Aorta (tissue), 5 donors: ENCODE measurements around the gene CDK6. TPM values are rescaled to one million over a fixed set of nuclear protein-coding genes. Genes with fewer than 3 reads are reported as not detected.

ENCODE experiments used
- ATAC-seq: fragments of 200-7000 bp; cut with Tn5 transposase; one replicate; pipeline ENCODE4 v1.9.1; 2022; ENCODE audit warnings: moderate library complexity; ENCODE audit not compliant: low FRiP score
- DNase-seq, 2 donors: peaks; one replicate each; pipeline ENCODE4 v3.0.0-alpha.2; 2020
- H3K27ac ChIP-seq, 2 donors: one replicate each; pipeline ENCODE4 v1.5.1; 2013; ENCODE audit warnings: low read length in 2 of 2, mild to moderate bottlenecking in 2 of 2, moderate library complexity in 2 of 2, control low read depth in 1 of 2, inconsistent platforms in 1 of 2, low read depth in 1 of 2
- H3K27me3 ChIP-seq, 2 donors: one replicate each; pipeline ENCODE4 v1.6.1; 2013; ENCODE audit warnings: control low read depth in 1 of 2, low read length in 1 of 2, mild to moderate bottlenecking in 1 of 2, moderate library complexity in 1 of 2; ENCODE audit not compliant: insufficient read depth in 2 of 2, control insufficient read depth in 1 of 2
- H3K36me3 ChIP-seq, 2 donors: one replicate each; pipeline ENCODE4 v1.6.1; 2013; ENCODE audit warnings: control low read depth in 1 of 2, low read length in 1 of 2, mild to moderate bottlenecking in 1 of 2; ENCODE audit not compliant: insufficient read depth in 2 of 2, control insufficient read depth in 1 of 2
- H3K4me1 ChIP-seq, 2 donors: one replicate each; pipeline ENCODE4 v1.6.1; 2013; ENCODE audit warnings: low read length in 2 of 2, control low read depth in 1 of 2, mild to moderate bottlenecking in 1 of 2, moderate library complexity in 1 of 2; ENCODE audit not compliant: insufficient read depth in 2 of 2, control insufficient read depth in 1 of 2
- H3K4me3 ChIP-seq, 2 donors: one replicate each; pipeline ENCODE4 v1.5.1; 2013; ENCODE audit warnings: low read length in 2 of 2, control low read depth in 1 of 2, mild to moderate bottlenecking in 1 of 2
- H3K9me3 ChIP-seq: one replicate; pipeline ENCODE4 v1.6.1; 2013; ENCODE audit warnings: mild to moderate bottlenecking, low read length; ENCODE audit not compliant: control insufficient read depth
- WGBS, 2 donors: extraction: QIAGEN DNeasy Blood & Tissue Kit; methylation state at CpG; one replicate each; pipeline ENCODE4 v1.1.7; 2013; 5-methylcytosine and 5-hydroxymethylcytosine counted together
- intact Hi-C, 2 donors: fragments of 100-400 bp; cut with DNase I; formaldehyde crosslinking; loops; one replicate each; pipeline versions ENCODE4 v1.14.2 to v1.15.0; 2022
- polyA plus RNA-seq, 2 donors: library from polyadenylated mRNA; stranded (reverse); fragments of 200-250 nt; gene quantifications; one replicate each; pipeline ENCODE4 v1.2.3, GENCODE V29; 2013
- total RNA-seq, 2 donors: library from RNA; stranded (reverse); fragmentation: NEBNext Ultra II Directional; extraction: Animal tissue kit (Norgen Biotek cat#: 25700); gene quantifications; one replicate each; pipeline ENCODE4 v1.2.1, GENCODE V29; 2021
- donor health status: healthy with polysubstance abuse.
- donor health status: Bipolar disorder and iron deficiency.
- donor health status: DM: no; HTN: no; CAD: no.
- donor health status: DM: no; HTN: no; CAD: no.
- donor health status: DM: yes; HTN: yes; CAD: no.

The CDK6 gene
- total and polyA plus RNA-seq, 4 donors = 2.8 to 26.0 (median 11.4) TPM

DNA sequence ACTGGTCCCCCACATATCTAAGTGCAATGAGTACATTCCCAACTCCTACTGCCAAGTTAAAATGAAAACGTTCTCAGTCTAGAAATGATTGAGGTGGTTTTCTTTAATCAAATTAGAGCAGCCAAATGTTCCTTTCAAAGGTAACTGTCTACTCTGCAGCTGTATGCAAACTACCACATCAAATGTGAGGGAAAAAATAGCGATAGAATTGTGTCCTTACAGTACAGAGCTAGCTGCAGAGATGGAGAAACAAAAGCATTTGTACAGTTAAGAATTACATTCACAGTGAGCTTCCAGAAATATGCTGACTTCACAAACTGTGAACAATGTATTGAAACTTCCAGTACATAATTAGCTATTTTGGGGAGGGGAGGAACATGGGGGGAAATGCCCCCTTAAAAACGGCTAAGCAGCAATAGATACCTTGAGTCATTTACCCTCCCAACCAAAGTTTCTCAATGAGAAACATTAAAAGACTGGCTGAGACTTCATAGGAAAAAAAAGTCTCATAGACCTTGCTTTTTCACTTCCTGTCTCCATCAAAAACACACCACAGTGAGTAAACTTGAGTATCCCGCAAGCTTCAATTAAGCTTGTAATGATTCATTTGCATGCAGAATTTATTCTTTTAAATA, 22.9 kb downstream of the CDK6 start:
- intact Hi-C loops = no loop called here
- no peak overlapping the region for H3K4me3 ChIP-seq
- H3K9me3 ChIP-seq = no peaks in the 10 kb centered on the region
- H3K36me3 ChIP-seq = no peaks in the 10 kb centered on the region
- 32 to 35% methylated on average over 4 of the region's 4 CpGs for WGBS, 2 donors
- H3K27me3 ChIP-seq = no peaks in the 10 kb centered on the region
- ATAC-seq (no peak), DNase-seq (no peak)
- H3K4me1 ChIP-seq = no peaks in the 10 kb centered on the region
- no peak overlapping the region for H3K27ac ChIP-seq

DNA sequence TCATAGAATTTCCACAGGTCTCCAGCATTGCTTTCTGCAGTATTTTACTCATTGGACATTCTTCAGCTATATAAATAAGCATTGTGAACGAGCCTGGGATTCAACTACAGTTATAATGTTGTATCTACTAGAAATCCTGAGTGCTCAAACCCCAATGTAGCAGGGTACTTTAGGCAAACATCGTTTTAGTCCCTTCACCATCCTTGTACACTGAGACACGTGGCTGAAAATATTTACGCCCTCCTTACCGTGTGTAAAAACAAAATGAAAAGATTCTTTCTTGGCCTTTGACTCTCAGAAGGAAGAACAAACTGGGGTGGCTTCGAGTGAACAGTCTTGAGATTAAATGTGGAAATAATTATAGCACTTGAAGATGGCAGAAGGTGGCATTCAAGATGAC, 25.2 kb downstream of the CDK6 start:
- DNase-seq (no peak), ATAC-seq (no peak)
- WGBS, 2 donors = 75 to 81% methylated on average over 6 of the region's 6 CpGs
- Histone ChIP-seq H3K4me1 (no peaks in the 10 kb centered on the region), H3K36me3 (no peaks in the 10 kb centered on the region), H3K27me3 (no peaks in the 10 kb centered on the region), H3K27ac (no peak overlapping the region), H3K9me3 (no peaks in the 10 kb centered on the region), H3K4me3 (no peak overlapping the region)
- intact Hi-C loops = no loop called here

DNA sequence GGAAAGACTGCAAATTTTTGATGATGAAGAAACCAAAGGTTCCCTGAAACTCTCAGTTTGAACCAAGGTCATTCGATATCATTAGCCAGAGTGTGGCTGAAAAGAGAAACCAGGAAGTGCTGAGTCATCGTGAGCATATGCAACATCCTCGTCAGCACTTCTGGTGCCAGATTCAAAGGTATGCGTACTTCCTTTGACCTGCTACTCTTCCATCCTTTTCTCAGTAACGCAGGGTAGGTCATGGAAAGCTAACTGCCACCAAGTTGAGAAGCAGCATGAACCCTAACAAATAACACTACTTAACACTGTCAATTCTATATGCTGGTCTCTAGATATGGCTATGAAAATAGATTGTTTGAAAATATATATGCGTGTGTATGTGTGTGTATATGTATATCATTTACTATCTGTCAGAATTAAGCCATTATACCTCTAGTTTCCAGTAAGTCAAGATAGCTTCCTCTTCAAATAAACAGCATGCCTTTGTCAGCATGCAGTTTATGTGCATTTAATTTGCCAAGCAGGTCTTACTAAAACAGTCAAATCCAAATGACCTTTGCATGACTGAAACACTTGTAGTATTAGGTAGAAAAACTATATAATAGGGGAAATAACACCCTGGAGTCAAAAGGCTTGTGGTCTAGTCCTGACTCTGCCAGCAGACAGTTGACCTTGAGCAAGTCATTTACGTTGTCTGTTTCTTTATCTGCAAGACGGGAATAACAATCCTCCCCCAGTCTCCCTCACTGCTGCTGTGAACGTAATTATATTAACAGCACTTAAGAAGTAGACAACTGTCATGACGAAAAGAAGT, 26.4 kb downstream of the CDK6 start:
- no peaks in the 10 kb centered on the region for H3K27me3 ChIP-seq
- DNase-seq = peak in 1 of 2 donors; percentile 58
- no peaks in the 10 kb centered on the region for H3K9me3 ChIP-seq
- H3K27ac ChIP-seq = no peak overlapping the region
- no peaks in the 10 kb centered on the region for H3K36me3 ChIP-seq
- ATAC-seq = peak; percentile 86
- no peak overlapping the region for H3K4me3 ChIP-seq
- 41 to 44% methylated on average over 10 of the region's 10 CpGs for WGBS, 2 donors
- intact Hi-C loops = loop anchor here in 1 of 2 donors (2.0 kb wide), 1 partner anchor 23 kb away; no protein-coding TSS in a partner anchor
- no peaks in the 10 kb centered on the region for H3K4me1 ChIP-seq

DNA sequence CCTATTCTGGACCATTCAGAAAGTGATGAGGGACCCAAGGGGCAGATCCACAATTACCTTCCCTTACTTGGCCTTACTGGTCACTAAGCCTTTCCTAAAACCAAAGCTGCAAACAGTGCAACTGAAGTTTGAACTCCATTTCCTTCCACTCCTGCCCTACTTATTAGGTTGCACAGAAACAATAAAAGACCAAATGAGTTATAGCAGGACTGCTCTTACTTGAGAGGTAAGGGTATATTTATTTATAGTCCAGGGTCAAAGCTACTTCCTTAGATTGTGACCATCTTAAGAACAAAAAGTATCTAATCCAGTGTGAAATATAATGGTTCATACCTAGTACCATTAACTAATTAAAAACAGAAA, 27.0 kb downstream of the CDK6 start:
- ATAC-seq (peak; percentile 19), DNase-seq (no peak)
- Histone ChIP-seq H3K27me3 (no peaks in the 10 kb centered on the region), H3K9me3 (no peaks in the 10 kb centered on the region), H3K36me3 (no peaks in the 10 kb centered on the region), H3K4me1 (no peaks in the 10 kb centered on the region), H3K4me3 (no peak overlapping the region), H3K27ac (no peak overlapping the region)
- intact Hi-C loops = loop anchor here in 1 of 2 donors (2.0 kb wide), 1 partner anchor 23 kb away; no protein-coding TSS in a partner anchor

DNA sequence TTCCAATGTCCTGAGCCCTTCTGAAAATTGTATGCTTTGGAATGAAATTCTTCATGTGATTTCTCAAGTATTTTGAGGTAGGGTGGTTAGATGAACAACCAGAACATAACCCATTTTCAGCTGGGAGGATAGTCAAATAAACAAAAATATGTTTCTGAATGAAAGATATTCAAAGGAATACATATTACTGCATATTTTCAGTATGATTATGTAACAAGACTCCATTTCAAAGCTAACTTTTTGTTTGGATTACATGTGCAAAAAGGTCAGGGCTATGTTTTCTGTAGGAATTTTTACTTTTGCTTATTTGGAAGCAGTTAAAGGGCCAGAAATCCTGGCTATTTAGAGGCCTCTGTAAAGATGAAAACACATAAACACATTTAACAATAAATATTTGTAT, 27.7 kb downstream of the CDK6 start:
- no peak for DNase-seq
- H3K4me3 ChIP-seq = no peak overlapping the region
- no peaks in the 10 kb centered on the region for H3K4me1 ChIP-seq
- intact Hi-C loops = loop anchor here in 1 of 2 donors (2.0 kb wide), 1 partner anchor 24 kb away; no protein-coding TSS in a partner anchor
- no peaks in the 10 kb centered on the region for H3K27me3 ChIP-seq
- no peaks in the 10 kb centered on the region for H3K36me3 ChIP-seq
- no peak for ATAC-seq
- H3K27ac ChIP-seq = no peak overlapping the region
- H3K9me3 ChIP-seq = no peaks in the 10 kb centered on the region

DNA sequence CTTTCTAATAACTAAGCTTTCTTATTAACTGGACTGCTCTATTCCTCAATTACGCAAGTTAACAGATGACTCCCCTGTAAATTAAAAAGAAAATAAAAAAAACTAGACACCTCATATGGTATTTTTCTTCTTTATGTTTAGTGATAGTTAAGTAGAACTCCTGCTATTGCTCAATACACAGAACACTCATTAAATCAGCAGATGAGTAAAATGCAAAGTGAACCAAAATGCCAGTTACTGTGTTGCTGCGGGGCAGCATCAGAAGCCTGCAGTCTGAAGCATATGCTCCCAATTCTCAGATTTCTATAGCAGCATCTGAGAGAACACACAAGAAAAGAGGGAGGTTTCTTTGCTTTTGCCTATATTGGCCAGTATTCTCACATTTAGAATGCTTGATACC, 28.4 kb downstream of the CDK6 start:
- H3K36me3 ChIP-seq = no peaks in the 10 kb centered on the region
- no peak for DNase-seq
- no peaks in the 10 kb centered on the region for H3K4me1 ChIP-seq
- H3K4me3 ChIP-seq = no peak overlapping the region
- ATAC-seq = no peak
- H3K9me3 ChIP-seq = no peaks in the 10 kb centered on the region
- no peaks in the 10 kb centered on the region for H3K27me3 ChIP-seq
- H3K27ac ChIP-seq = no peak overlapping the region
- 94 to 97% methylated on average over 2 of the region's 2 CpGs for WGBS, 2 donors
- intact Hi-C loops = loop anchor here in 1 of 2 donors (2.0 kb wide), 1 partner anchor 25 kb away; no protein-coding TSS in a partner anchor

DNA sequence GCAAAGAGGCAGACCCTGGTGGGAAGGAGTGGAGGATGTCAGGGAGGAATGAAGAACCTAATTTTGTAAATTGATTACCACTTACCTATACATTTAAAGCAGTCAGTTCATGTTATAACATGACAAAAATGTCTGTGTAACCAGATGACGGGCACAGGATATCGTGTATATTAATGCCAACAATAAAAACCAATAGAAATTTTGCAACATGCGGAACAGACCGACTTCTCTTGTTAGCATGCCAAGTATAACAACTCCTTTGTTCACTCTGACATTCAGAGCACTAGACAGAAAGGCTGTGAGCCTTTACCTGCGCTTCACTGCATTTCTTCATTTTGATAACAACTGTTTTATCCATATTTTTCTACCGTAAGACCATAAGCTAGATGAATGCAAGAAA, 29.9 kb downstream of the CDK6 start:
- no peaks in the 10 kb centered on the region for H3K36me3 ChIP-seq
- H3K4me1 ChIP-seq = no peaks in the 10 kb centered on the region
- no peaks in the 10 kb centered on the region for H3K27me3 ChIP-seq
- DNase-seq (no peak), ATAC-seq (no peak)
- H3K4me3 ChIP-seq = no peak overlapping the region
- H3K27ac ChIP-seq = no peak overlapping the region
- no peaks in the 10 kb centered on the region for H3K9me3 ChIP-seq
- 77 to 80% methylated on average over 6 of the region's 6 CpGs for WGBS, 2 donors
- intact Hi-C loops = no loop called here

DNA sequence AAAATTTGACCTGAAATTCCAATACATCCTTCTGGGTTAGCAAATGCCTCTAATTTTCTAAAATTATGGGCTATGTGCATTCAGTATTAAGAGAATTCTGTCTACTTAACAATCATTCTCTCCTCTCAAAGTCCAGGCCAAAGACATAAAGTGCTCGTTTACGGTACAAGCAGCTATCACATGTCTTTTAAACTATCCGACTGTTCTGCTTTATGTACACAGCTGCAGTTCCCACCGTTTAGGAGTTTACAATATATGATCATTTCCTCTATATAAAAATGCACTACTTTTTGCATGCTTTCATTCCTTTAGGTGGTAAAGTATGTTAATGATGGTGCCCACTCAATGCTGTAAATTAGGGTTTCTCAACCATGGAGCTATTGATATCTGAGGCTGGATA, 34.0 kb downstream of the CDK6 start:
- 77 to 85% methylated on average over 4 of the region's 4 CpGs for WGBS, 2 donors
- Histone ChIP-seq H3K36me3 (no peaks in the 10 kb centered on the region), H3K9me3 (no peaks in the 10 kb centered on the region), H3K27me3 (no peaks in the 10 kb centered on the region), H3K4me3 (no peak overlapping the region), H3K27ac (no peak overlapping the region), H3K4me1 (peaks cover 3 to 7% of the 10 kb centered on the region in 2 donors)
- intact Hi-C loops = no loop called here
- ATAC-seq (no peak), DNase-seq (no peak)
